Activated CD4-positive, alpha-beta T cell treated with anti-CD3 and anti-CD28 coated beads for 24 hours (primary cell): Measurements from ENCODE around the gene ASGR1.
A peak's percentile ranks its signal among the peaks of the same experiment; 100 is the strongest.

Experiments
- DNase-seq, 2 donors: peaks; one replicate each; pipeline ENCODE4 v3.0.0-alpha.2; 2020; ENCODE audit warnings: low read depth in 2 of 2

ASGR1 gene

GRCh38 chr17:7216242-7217112, 37.3 kb upstream of the ASGR1 start:
- no peak for DNase-seq

- no peak for DNase-seq
Measured at GRCh38 chr17:7215652-7216180, 36.5 kb upstream of the ASGR1 start.

DNA sequence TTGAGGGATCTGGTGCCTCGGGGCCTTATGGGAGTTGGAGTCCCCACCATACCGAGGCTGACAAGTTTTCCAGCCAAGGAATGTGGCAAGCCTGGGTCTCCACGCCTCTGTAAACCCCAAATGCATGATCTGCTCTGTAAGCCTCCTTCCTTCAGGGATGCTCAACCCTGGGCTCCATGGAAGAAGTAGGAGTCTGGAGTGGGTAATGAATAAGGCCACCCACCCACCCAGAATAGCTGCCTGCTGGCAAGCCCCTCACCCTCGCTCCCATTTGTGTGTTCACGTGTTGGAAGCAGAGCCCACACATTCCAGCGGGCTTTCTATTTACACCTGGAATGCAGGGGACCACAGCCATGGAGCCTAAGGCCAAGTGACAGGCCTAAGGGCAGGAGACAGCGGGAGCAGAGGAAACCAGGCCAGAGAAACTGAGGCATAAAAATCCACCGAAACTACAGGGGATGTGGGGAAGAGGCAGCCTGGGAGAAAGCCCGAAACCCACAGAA, 36.0 kb upstream of the ASGR1 start:
- DNase-seq: no peak

GRCh38 chr17:7214300-7215135, 35.3 kb upstream of the ASGR1 start:
- peak; percentile 99 to 100 for DNase-seq

- no peak for DNase-seq
Measured at GRCh38 chr17:7213895-7214299, 34.7 kb upstream of the ASGR1 start.

GRCh38 chr17:7211491-7212273, 32.5 kb upstream of the ASGR1 start:
- no peak for DNase-seq

DNA sequence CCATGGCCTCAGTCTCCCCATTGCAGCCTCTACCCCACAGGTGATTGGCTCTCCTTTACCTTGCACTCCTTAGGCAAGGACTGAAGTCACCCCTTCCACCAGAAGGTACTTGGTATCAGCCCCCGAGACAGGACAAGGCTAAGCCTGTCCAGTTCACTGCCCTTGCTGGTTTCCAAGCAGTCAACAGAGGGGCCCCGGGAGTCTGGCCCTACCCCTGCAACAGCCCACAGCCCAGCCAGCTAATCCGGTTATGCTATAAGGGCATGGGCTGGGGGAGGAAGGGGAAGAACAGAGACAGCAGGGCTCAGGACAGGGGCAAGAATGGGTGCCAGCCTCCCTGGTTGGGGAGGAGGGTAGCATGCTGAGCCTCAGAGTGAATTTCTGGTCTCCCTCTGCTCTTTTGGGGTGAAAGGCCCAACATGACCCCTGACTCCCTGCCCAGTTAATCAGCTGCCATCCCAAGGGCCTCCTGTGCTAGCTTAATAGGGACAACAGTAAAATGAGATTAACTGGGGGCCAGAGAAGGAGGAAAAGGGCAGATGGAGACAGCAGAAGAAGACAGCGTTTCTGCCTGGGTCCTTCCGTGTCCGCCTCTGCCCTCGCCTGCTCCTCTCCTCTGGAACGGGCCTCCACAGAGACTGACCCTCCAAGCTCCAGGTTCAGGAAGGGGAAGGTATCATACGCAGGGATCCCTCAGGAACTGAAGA, 29.7 kb upstream of the ASGR1 start:
- no peak for DNase-seq

DNA sequence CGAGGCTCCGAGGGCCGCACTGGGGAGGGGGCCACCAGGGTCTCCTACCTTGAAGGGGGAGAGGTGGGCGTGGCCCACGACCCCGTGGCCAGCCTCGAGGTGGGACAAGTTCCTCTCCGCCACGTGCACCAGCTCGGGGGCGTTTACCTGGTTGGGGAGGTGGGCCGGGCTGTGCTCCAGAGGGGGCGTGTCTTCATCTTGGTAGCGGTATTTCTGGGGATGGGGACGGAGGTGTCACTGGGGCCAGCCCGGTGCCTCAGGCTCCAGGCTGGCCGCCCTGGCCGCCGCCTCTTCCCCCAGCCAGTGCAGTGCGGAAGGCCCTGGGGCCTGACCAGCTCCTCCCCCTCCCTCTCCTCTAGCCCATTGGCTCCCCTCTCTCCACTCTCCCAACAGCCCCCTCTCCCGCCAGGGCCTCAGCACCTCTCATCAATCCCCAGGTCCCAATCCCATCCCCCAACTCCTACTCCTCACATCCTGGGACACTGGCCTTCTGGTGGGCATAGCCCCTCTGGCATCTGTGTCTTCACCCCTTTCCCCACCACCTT, 28.9 kb upstream of the ASGR1 start:
- no peak for DNase-seq

DNA sequence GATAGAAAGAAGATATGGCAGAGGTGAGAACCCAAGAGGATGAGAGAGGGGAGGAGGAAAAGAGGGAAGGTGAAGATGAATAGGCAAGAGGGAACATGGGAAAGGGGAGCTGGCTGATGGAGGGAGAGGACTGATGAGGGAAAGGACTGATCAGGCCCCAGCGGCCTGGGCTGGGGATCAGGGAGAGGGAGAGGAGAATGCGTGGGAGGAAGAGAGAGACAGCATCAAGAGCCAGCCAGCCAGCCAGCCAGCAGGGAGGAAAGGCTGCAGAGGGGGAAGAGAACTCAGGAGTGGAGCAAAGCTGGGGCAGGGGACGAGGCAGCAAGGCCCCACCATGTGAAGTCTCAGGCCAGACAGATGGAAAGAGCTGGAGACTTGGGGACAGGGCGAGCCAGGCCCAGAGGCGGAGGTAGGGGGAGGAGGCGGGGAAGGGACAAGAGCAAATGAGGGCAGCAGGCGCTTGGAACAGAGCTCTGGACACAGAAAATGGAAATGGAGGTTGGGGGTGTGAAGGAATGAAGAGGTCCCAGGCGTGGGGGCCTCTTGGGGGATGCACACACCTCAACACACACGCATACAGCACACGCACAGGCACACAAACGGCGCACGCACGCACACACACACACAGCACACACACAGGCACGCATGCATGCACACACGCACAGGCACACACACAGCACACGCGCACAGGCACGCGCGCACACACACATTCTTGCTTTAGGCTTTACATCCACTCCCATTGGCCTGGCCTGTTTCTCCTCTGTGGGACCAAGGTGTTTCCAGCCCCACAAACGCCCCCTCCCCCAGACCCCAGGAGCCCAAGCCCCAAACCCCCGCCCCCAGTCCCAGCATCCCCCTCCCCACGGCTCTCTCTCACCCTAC, 28.2 kb upstream of the ASGR1 start:
- no peak for DNase-seq

- DNase-seq: no peak
Measured at GRCh38 chr17:7205561-7205960, 26.4 kb upstream of the ASGR1 start.

- DNase-seq: peak; percentile 78 to 92
Measured at GRCh38 chr17:7204828-7205461, 25.8 kb upstream of the ASGR1 start.

DNA sequence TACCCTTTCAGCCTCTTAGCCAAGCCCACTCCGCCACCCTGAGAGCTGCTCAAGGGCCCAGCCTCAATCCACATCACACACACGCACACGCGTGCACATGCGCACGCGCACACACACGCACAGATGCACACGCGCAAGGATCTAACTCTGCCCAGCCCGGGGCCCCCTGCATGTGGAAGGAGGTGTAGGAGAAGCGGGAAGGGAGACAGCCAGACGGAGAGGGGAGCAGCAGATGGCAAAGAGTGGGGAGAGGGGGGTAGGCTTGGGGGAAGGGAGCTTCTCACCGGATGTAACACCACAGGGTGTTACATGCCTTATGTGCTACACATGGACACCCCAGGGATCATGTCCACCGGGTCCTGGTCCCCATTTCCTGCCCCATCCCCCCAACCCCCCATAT, 25.2 kb upstream of the ASGR1 start:
- DNase-seq: no peak

DNA sequence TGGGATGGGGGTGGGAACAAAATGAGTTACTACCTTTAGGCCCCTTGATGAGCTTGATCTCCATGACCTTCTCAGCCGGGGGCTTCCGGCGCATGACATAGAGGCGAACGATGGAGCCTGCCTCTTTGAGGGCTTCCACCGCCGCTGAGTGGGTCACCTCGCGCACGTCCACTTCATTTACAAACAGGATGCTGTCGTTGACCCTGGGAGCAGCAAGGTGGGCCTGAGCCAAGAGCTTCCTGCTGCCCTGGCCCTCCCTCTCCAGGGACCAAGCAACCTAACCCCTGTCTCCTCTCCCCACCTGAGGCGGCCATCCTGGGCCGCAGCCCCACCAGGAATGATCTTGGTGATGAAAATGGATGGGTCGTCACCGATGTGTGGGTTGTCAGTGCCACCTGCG, 24.2 kb upstream of the ASGR1 start:
- no peak for DNase-seq

- no peak for DNase-seq
Measured at GRCh38 chr17:7196651-7197401, 17.7 kb upstream of the ASGR1 start.

DNA sequence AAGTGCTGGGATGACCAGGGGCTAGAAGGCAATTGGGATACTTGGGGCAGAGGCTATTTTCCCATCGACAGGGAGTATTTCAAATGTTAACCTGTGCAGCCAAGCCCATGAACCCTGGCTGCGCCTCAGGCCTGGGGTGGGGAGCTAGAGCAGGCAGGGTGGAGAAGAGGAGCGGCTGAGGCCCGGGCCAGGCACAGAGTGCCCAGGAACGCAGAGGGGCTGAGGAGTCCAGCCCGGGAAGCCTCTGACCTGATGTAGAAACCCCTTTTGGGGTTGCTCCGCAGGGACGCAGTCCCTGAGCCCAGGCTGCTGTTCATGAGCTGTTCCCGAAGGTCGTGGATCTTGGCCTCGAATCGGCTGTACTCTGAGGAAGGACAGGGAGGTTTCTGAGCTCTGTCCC, 16.8 kb upstream of the ASGR1 start:
- no peak for DNase-seq

- no peak for DNase-seq
Measured at GRCh38 chr17:7192271-7192937, 13.2 kb upstream of the ASGR1 start.

DNA sequence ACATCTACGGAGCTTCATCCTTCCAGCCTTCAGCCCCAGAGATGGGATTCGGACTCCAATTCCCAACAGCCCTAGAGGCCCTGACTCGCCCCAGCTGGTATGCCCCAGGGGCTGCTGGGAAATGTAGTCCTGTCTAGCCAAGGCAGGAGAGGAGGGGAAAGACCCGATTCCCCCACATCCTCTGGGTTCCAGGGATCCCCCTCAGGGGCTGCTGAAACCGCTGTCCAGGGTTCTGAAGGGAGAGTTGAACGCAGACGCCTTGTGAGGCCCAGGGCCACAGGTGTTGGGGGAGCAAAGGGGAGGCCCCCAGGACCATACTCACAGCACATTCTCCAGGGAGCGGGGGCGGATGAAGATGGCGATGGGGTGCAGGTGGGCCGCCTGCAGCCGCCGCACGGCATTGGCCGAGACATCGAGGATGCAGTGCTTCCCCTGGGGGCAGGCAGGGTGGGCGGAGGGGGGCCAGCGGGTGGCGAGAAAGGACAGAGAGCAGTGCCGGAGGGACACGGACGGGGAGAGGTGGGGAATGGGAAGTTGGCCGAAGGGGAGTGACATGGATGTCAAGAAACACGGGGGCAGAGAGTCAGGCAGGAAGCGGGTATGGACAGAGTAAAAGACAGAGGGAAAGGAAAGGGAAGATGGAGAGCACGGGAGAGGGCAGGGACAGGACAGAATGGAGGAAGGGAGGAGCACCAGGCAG, 12.6 kb upstream of the ASGR1 start:
- no peak for DNase-seq
